ENCODE measurements around the gene NAMPT.
"Not testable (repeated sequence)": the region's sequence is repeated elsewhere in the genome, so short reads cannot be mapped to it uniquely, and the experiment has no call there.

The NAMPT gene

GRCh38 chr7:106284714-106285050 is at the start of gene NAMPT:
TSS of gene NAMPT (minus strand) at chr7:106284983. CDS start at chr7:106284884, 99 bp downstream.
- no peak for DNase-seq

DNA sequence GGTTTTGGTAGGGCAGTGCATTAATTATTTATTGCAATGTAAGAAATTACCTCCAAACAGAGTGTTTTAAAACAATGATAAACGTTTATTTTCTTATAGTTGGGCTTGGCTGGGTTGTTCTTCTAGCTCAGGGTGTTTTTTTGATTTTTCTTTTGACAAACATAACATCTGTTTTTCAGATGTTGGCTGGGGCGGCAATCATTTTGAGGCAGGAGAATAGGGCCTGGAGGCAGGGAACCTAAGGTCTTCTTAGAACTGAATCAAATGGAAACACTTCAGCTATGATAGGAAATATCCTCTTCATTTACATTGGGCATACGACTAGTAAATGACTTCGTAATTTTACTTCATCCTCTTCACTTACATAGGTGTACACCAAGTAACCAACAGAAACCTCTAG is 47.4 kb upstream of the NAMPT start:
- DNase-seq: no peak

GRCh38 chr7:106331441-106332175 is 46.8 kb upstream of the NAMPT start:
- DNase-seq: no peak

GRCh38 chr7:106329971-106330733 is 45.4 kb upstream of the NAMPT start:
- DNase-seq: no peak

- DNase-seq: no peak
These were observed 44.6 kb upstream of the NAMPT start for GRCh38 chr7:106329408-106329807.

DNA sequence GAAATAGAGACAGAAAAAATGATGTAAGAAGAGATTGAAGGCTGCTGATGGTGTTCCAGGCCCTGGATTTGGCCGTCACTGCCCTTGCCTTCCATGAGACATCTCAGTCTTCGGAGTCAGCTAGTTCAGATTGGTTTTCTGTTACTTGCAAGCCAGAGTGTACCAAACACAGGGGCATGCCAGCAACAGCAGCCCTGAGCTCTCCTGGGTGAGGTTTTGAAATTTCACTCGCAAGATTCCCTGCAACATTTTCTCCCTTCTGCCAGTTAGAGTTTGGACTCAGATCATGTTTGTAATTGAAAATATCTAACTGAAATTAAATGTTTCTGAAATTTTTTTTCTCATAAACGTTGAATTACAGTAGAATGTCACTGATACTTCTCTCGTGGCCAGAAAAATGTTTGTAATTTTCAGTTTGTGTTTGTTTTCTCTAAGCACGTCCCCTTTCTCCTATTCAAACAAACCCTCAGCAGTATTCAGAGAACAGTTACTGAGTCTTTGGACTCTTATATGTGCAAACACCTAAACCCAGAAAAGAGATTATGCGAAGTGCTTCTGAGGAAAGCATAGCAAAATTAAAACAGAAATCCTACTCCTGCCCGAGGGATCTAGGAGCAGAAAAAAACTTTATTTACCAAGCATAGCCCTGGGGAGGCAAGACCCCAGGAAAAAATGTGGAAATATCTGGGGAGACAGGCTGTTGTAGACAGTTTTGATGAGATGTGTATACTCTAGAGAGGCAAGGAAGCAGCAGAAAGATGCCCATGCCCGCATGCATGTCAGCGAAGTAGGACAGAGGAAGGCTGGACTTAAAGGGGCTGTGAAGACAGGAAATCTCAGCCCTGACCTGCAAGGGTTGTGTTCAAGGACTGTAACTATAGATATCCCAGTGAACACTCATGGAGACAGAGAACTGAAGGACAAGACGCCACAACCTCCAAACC is 43.0 kb upstream of the NAMPT start:
- no peak for DNase-seq

GRCh38 chr7:106326594-106327537 is 42.1 kb upstream of the NAMPT start:
- DNase-seq: no peak

DNA sequence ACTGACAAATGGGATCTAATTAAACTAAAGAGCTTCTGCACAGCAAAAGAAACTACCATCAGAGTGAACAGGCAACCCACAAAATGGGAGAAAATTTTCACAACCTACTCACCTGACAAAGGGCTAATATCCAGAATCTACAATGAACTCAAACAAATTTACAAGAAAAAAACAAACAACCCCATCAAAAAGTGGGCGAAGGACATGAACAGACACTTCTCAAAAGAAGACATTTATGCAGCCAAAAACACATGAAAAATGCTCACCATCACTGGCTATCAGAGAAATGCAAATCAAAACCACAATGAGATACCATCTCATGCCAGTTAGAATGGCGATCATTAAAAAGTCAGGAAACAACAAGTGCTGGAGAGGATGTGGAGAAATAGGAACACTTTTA is 39.7 kb upstream of the NAMPT start:
- not testable (repeated sequence) for DNase-seq

- not testable (repeated sequence) for DNase-seq
These were observed 35.5 kb upstream of the NAMPT start for GRCh38 chr7:106320254-106320770.

- DNase-seq: no peak
These were observed 33.7 kb upstream of the NAMPT start for GRCh38 chr7:106318482-106318881.

- DNase-seq: no peak
These were observed 33.2 kb upstream of the NAMPT start for GRCh38 chr7:106317971-106318370.

DNA sequence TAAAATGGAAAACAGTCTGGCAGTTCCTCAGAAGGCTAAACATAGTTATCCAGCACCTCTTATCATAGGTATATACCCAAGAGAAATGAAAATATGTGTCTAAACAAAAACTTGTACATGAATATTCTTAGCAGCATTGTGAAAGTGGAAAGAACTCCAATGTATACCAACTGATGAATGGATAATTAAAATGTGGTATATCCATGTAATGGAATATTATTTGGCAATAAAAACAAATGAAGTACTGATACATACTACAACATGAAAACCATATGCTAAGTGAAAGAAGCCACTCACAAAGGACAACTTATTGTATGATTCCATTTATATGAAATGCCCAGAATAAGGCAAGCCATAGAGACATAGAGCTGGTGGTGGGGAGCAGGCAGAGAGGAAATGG is 32.2 kb upstream of the NAMPT start:
- DNase-seq: no peak

DNA sequence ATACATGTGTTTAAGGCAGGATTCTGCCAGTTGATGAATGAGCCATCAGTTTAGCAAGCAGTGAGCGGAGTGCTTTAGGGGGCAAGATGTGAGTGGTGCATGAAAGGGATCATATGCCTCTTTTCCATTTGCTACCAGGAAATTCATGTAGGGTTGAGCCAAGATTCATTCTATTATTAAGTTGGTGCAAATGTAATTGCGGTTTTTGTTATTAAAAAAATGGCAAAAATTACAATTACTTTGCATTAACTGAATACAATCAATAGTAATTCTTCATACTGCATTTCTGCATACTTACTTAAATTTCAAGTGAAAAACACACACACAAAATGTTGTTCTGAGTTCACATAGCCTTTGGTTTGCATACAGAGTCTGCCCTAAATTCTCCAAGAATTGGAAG is 30.1 kb upstream of the NAMPT start:
- DNase-seq: no peak

DNA sequence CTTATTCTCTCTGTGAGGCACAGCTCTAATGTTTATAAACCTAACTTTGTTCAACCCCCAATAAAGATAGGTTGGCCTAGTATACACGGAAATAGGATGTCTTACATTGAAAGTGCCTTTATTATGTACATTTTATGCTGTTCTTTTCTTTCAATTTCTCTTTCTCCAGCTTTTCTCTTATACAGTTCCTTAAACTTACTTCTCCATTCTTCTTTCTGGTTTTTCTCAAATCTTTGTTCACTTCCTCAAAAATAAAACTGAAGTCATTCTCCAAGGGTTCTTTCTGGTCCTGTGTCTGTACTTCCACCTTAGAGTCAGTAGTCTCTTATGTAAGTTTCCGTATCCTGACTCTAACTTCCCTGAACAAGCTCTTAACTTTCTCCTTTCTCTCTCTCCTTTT is 29.2 kb upstream of the NAMPT start:
- DNase-seq: no peak

DNA sequence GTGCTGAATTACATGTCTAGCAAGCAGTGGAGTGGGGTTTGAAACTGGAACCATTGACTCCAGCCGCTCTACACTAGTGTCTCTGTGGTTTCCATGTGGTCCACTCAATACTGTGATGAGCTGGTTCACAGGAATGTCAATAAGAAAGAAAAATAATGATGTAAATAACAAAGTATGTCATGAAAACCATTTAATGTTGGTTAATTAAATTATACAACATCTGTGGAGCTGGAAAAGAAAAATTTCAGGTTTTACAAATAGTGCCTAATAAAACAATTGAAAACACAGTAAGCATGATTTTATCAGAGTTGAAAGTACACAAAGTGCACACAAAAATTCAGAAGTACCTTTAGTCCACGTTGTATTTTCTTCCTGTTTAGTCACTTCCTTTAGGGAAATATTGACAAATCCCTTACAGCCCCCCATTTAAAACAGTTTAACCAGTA is 28.7 kb upstream of the NAMPT start:
- no peak for DNase-seq

DNA sequence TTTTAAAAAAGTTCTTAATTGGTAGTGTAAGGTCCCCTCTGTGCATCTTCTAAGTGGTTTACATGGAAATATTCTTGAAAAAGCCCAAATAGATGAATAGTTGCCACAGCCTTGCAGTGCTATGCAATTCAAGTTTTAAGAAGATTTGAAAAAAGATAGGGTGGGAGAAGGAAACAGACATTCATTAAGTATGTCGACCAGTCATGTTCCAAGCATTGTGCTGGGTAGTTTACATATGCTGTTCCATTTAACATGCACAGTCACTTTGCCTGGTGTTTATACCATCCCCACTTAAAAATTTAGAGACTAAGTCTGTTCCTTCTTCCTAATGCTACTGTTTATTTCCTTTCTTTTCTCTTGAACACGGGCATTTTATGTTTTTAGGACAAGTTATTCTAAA is 28.1 kb upstream of the NAMPT start:
- DNase-seq: no peak

GRCh38 chr7:106312099-106312871 is 27.5 kb upstream of the NAMPT start:
- DNase-seq: no peak

DNA sequence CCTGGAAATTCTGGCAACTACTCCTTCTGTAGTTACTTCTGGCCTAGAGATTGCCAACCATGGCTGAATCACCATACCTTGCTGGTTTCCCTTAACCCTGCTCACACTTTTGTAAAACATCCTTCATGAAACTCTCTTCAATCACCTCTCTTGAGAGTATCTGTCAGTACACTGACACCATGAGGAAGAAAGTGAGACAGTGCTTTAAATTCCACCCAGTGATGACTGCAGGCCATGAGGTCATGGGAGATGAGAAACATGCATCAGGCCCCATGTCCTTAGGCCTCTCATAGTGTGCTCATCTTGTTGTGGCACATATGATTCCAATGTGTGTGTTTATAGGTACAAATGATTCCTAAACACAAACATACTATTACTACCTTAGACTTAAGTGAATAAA is 24.6 kb upstream of the NAMPT start:
- DNase-seq: no peak

DNA sequence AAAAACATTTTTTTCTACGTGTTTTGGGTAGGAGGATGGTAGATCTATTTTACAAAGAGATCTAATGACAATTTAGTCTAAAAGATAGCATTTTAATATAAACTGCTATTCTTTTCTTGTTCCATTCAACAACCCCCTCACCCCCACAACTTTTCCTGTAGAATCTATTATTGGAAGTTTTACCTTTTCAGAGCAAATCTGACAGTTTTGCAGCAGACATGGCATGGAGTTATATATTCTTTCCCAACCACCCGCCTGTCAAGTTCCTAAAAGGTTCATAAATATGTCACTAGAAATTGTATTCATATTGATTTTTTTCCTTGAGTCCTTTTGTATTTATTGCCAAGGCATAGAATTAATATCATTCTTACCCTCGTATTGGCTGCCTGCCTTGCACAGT is 21.5 kb upstream of the NAMPT start:
- no peak for DNase-seq

DNA sequence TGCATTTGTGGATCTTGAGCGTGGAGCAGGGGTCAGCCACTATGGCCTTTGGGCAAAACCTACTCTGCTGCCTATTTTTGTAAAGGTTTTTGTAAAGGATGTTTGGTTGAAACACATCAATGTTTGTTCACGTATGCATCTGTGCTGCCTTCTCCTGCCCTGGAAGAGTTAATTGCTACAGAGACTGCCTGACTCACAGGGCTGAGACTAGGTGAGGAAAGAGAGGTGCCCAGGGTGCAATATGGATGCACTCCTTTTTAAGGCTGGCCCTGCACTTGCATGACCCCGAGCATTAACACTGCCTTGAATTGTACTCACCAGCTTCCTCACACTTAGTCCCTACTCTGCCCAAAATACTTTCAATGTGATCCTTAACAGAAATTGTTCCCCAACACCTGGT is 20.9 kb upstream of the NAMPT start:
- DNase-seq: no peak

DNA sequence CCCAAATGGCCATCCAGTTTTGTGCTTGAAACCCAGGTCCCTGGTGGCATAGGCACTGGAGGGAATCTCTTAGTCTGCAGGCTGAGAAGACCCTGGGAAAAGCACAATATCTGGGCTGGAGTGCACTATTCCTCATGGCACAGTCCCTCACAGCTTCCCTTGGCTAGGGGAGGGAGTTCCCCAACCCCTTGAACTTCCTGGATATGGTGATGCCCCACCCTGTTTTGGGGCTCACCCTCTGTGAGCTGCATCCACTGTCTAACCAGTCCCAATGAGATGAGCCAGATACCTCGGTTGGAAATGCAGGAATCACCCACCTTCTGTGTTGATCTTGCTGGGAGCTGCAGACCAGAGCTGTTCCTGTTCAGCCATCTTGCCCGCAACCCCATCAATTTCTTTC is 19.8 kb upstream of the NAMPT start:
- DNase-seq: no peak

All from NCI-H187 treated with DMSO at 0.1 percent for 48 hours (cell line).